NCI-H524 treated with DMSO at 0.1 percent for 48 hours (cell line): Measurements from ENCODE around the gene GREB1.
"Not testable (repeated sequence)": the region's sequence is repeated elsewhere in the genome, so short reads cannot be mapped to it uniquely, and the experiment has no call there.

Experiments
- DNase-seq: peaks from one replicate; lab custom pipeline; 2025; lab: John Stamatoyannopoulos, UW

The GREB1 gene

GRCh38 chr2:11635141-11635540 is 101.3 kb downstream of the GREB1 start:
- DNase-seq: no peak

GRCh38 chr2:11636593-11637295 is 102.9 kb downstream of the GREB1 start:
- DNase-seq: no peak

GRCh38 chr2:11637546-11637945 is 103.7 kb downstream of the GREB1 start:
- no peak for DNase-seq

GRCh38 chr2:11639503-11639902 is 105.7 kb downstream of the GREB1 start:
- no peak for DNase-seq

- DNase-seq: no peak
These were observed 106.3 kb downstream of the GREB1 start for GRCh38 chr2:11640132-11640531.

GRCh38 chr2:11642972-11643371 is 109.1 kb downstream of the GREB1 start:
- no peak for DNase-seq

GRCh38 chr2:11644293-11644692 is 110.4 kb downstream of the GREB1 start:
- DNase-seq: no peak

- no peak for DNase-seq
These were observed 112.7 kb downstream of the GREB1 start for GRCh38 chr2:11646530-11646929.

- no peak for DNase-seq
These were observed 114.2 kb downstream of the GREB1 start for GRCh38 chr2:11647834-11648600.

- DNase-seq: no peak
These were observed 115.2 kb downstream of the GREB1 start for GRCh38 chr2:11649093-11649492.

GRCh38 chr2:11651856-11652548 is 118.2 kb downstream of the GREB1 start:
- DNase-seq: no peak

GRCh38 chr2:11652553-11652952 is 118.7 kb downstream of the GREB1 start:
- no peak for DNase-seq

- no peak for DNase-seq
These were observed 121.7 kb downstream of the GREB1 start for GRCh38 chr2:11655495-11655894.

GRCh38 chr2:11656252-11656651 is 122.4 kb downstream of the GREB1 start:
- DNase-seq: no peak

- no peak for DNase-seq
These were observed 122.8 kb downstream of the GREB1 start for GRCh38 chr2:11656671-11657101.

GRCh38 chr2:11657195-11657594 is 123.3 kb downstream of the GREB1 start:
- DNase-seq: no peak

GRCh38 chr2:11657646-11658045 is 123.8 kb downstream of the GREB1 start:
- DNase-seq: no peak

GRCh38 chr2:11658208-11659114 is 124.6 kb downstream of the GREB1 start:
- no peak for DNase-seq

GRCh38 chr2:11659115-11659475 is 125.2 kb downstream of the GREB1 start:
- DNase-seq: no peak

- DNase-seq: no peak
These were observed 126.0 kb downstream of the GREB1 start for GRCh38 chr2:11659851-11660250.

GRCh38 chr2:11660396-11660795 is 126.6 kb downstream of the GREB1 start:
- DNase-seq: not testable (repeated sequence)

GRCh38 chr2:11661891-11662435 is 128.1 kb downstream of the GREB1 start:
- no peak for DNase-seq
